Measurements from ENCODE around the gene MDM2.

The MDM2 gene

DNA sequence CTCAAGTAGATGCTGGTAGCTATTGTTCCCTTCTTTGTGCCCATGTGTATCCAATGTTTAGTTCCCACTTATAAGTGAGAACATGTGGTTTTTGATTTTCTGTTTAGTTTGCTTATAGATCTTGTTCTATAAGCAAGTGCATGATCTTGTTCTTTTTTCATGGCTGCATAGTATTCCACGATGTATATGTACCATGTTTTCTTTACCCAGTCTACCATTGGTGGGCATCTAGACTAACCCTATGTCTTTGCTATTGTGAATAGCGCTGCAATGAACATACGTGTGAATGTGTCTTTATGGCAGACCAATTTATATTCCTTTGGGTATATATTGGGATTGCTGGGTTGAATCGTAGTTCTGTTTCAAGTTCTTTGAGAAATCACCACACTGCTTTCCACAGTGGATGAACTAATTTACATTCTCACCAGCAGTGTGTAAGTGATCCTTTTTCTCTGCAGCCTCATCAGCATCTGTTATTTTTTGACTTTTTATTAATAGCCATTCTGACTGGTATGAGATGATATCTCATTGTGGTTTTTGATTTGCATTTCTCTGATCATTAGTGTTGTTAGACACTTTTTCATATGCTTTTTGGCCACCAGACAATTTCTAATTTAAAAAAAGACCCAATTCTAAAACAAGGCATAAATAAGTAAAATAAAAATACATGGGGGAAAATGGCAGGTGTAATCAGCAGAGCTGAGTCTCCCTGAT lies 74.4 kb downstream of the MDM2 start:
- DNase-seq = no peak

GRCh38 chr12:68883151-68883550 lies 75.2 kb downstream of the MDM2 start:
- no peak for DNase-seq

DNA sequence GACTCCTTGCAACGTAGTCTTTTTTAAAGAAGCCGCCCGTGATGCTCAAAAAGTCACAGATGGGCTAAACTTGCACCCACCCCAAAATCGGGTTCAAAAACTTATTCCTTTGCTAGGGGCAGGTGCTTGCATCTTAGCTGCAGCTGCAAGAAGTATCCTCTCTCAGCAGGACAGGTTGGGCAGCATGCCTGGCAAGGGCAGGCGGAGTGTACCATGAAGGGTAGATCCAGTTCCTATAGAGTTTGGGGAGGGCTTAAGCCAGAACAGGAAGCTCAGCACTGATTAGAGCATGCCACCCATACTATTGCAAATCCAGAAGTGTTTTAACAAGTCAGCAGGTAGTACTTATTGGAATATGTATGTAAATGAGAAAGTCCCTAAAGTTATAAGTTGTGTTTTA lies 76.3 kb downstream of the MDM2 start:
- DNase-seq = no peak

DNA sequence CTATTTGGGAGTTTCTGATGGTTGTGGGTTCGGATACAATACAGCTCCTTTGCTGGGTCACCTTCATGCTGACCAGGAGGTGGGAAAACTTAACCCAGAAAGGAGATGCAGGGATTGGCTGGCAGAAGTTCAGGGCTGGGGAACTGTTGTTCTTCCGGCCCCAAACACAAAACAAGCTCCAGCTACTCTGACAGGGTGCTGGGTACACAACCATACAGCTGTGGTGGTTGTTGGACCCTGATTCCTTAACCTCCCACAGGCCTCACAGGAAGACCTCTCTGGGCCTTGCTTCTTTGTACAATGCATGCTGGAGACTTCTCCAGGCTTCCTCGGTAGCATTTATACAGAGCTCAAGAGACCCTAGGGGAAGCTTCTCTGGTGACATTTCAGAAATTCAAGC lies 77.4 kb downstream of the MDM2 start:
- no peak for DNase-seq

DNA sequence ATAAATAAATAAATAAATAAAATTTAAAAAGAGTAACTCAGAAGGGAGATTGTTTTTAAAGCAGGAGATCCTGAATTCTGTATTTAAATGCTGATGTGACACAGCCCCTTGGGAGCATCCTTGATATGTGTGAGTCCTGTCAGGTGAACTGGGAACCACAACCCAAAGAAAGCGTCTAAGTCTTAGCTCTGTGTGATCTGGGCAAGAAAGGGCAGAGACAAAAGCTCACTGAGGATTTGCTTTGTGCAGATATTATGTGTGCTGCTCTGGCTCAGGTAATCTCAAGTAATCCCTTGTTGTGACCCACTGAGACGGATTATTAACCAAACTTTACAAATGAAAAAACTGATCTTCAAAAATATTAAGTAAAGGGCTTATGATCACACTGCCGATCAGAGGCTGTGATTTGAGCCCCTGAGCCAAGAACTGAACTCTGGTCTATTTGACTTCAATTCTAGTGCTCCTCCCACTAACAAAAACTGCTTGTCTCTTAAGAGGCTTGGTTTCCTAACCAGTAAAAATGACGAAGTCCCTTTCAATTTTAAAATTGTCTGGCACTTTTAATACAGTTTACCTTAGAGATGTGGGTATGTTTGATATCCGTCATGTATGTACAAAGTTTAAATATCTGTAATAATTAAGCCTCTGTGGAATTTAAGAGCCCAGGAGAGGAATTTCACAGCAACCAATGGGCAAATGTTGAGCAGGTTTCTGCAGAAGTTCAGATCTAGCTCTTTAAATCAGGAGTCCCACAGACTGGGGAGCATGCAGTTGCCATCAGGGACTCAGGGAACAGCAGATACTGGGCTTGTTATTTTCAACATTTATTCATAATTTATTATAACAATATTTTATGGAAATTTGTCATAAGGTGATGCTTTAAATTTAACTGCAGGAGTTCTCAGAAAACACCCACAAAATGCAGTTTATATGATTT lies 78.9 kb downstream of the MDM2 start:
- DNase-seq = no peak

DNA sequence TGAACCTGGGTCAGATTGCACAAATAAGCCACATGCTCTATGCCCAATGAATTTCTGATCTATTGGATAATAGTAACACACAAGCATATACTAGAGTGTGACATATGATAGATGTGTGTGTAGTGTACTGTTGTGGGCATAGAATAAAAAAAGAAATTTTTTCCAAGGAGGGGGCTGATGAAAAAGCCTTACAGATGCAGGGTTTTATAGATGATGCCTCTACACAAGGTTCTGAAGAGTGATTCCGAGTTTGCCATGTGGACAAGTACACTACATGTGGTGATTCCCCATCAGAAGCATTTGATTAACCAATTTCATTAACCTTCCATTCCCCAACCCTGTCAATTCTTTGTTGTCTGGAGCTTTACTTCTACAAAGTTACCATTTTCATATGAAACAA lies 79.7 kb downstream of the MDM2 start:
- DNase-seq = no peak

GRCh38 chr12:68888243-68888642 lies 80.3 kb downstream of the MDM2 start:
- no peak for DNase-seq

GRCh38 chr12:68890701-68891113 lies 82.7 kb downstream of the MDM2 start:
- DNase-seq = no peak

- no peak for DNase-seq
These were observed 83.2 kb downstream of the MDM2 start for GRCh38 chr12:68891141-68891540.

DNA sequence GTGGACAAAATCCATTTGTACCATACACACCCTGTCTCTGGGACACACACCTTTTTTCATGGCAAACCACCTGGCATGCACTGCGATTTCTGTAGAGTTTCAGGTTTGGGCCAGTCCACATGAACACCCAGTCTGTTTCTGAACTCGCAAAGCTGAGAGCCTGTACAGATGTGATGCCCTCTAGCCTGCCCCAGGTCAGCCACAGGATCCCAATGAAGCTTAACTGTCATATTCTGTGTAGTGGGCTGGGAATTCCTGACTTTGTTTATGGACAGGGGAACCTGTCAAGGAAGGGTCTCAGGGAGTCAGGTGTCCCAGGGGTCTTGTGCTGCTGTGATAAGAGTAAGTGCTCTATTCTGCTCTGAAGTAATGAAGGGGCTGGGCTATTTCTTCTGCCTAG lies 85.2 kb downstream of the MDM2 start:
- DNase-seq = no peak

DNA sequence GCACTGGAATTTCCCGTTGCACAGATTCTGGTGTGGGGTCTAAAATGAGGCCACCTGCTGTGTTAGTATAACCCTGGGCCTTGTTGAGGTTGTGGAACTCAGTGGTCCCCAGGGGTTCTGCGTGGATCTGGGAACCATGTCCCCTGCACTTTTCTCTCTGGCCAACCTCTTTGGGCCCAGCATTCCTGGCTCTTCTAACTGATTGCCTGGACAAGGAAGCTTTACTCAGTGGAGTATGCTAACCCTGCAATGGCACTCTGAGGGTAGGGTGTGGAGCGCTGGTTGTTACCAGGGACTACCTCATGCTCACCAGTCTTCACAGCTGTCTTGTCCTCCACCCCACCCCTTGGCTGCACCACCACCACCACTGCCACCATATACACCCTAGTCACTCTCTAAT lies 85.8 kb downstream of the MDM2 start:
- DNase-seq = no peak

DNA sequence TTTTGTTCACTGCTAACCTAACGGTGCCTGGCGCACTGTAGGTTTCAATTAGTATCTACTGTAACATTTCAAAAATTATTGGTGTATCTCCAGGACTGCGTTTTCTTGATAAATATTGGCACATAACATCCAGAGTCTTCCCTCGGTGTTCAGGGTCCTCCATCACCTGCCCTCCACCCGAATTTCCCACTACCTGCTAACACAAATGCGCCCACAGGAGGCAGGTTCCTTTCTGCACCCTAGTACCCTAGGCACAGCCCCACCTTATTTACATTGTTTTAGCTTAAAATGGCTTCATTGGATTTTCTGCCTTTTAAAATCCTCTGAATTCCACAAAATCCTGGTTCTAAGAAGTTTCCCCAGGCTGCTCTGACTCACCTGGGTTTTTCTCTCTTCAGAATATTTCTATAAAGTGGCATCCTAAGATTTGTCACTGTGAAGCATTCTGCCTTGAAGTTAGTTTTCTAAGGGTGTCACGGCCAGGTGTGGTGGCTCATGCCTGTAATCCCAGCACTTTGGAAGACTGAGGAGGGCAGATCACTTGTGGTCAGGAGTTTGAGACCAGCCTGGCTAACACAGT lies 86.4 kb downstream of the MDM2 start:
- DNase-seq = no peak

DNA sequence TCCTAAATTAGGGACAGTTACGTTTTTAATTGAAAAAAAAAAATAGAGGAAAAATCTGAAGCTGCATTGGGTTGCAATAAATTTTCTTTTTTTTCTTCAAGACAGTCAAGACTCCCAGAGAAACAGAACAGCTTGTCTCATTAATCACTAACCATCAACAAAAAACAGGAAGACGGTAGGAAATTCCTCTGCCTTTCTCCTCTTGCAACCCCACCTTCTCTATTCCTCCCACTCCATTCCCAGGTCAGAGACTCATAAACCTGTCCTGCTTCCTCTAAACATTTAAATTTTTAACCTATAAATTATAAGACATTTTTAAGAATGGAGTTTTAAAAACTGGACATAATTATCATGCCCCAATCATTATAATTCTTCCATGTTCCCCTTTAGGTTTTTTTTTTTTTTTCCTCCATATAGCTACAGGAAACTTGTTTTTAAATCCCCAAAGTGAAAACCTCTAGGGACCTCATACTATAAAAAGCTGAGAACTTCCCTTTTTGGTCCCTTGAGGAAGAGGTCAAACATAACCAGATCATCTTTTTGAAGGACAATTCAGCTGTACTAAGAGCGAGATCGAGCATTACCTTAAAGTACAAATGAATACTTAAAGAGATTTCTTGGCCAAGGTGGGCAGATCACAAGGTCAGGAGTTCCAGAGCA lies 89.0 kb downstream of the MDM2 start:
- DNase-seq = no peak

GRCh38 chr12:68899251-68899771 lies 91.3 kb downstream of the MDM2 start:
- DNase-seq = no peak

DNA sequence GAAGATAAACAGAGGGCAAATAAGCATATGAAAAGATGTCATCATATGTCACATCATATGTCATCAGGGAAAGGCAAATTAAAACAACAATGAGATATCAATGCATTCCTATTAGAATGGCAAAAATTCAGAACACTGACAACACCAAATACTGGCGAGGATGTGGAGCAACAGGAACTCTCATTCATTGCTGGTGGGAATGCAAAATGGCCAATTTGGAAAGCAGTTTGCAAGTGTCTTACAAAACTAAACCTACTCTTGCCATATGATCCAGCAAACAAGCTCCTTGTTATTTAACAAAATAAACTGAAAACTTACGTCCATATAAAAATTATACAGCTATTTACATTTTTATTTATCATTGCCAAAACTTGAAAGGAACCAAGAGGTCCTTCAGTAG lies 92.3 kb downstream of the MDM2 start:
- DNase-seq = no peak
